TTC549 (cell line): ENCODE measurements around the gene PCGF5.
A peak's percentile ranks its signal among the peaks of the same experiment; 100 is the strongest.
"Not testable (repeated sequence)": the region's sequence is repeated elsewhere in the genome, so short reads cannot be mapped to it uniquely, and the experiment has no call there.

Experiments
- FAIRE-seq: peaks from 2 replicates; lab custom pipeline; 2012; peaks lifted over from hg19 to GRCh38; lab: Jason Lieb, UNC

Gene PCGF5

GRCh38 chr10:91286572-91286971 is 66.1 kb downstream of the PCGF5 start:
- FAIRE-seq = no peak

GRCh38 chr10:91287276-91287675 is 66.8 kb downstream of the PCGF5 start:
- no peak for FAIRE-seq

- no peak for FAIRE-seq
These were observed 67.4 kb downstream of the PCGF5 start for GRCh38 chr10:91287912-91288311.

- no peak for FAIRE-seq
These were observed 68.8 kb downstream of the PCGF5 start for GRCh38 chr10:91289305-91289704.

- FAIRE-seq = no peak
These were observed 70.1 kb downstream of the PCGF5 start for GRCh38 chr10:91290607-91291006.

- FAIRE-seq = no peak
These were observed 73.9 kb downstream of the PCGF5 start for GRCh38 chr10:91294134-91294906.

- FAIRE-seq = no peak
These were observed 74.9 kb downstream of the PCGF5 start for GRCh38 chr10:91295346-91295745.

GRCh38 chr10:91296471-91296870 is 76.0 kb downstream of the PCGF5 start:
- no peak for FAIRE-seq

- peak; percentile 19 for FAIRE-seq
These were observed 77.9 kb downstream of the PCGF5 start for GRCh38 chr10:91298224-91298871.

GRCh38 chr10:91299999-91300575 is 79.6 kb downstream of the PCGF5 start:
- FAIRE-seq = no peak

- not testable (repeated sequence) for FAIRE-seq
These were observed 82.5 kb downstream of the PCGF5 start for GRCh38 chr10:91302946-91303345.

GRCh38 chr10:91305979-91306378 is 85.5 kb downstream of the PCGF5 start:
- not testable (repeated sequence) for FAIRE-seq

- no peak for FAIRE-seq
These were observed 87.0 kb downstream of the PCGF5 start for GRCh38 chr10:91307489-91307888.

GRCh38 chr10:91309711-91310110 is 89.2 kb downstream of the PCGF5 start:
- no peak for FAIRE-seq

- FAIRE-seq = no peak
These were observed 91.3 kb downstream of the PCGF5 start for GRCh38 chr10:91311601-91312381.

- no peak for FAIRE-seq
These were observed 91.9 kb downstream of the PCGF5 start for GRCh38 chr10:91312382-91312733.

GRCh38 chr10:91313796-91314485 is 93.5 kb downstream of the PCGF5 start:
- FAIRE-seq = no peak

GRCh38 chr10:91316486-91316885 is 96.0 kb downstream of the PCGF5 start:
- FAIRE-seq = no peak

- no peak for FAIRE-seq
These were observed 97.1 kb downstream of the PCGF5 start for GRCh38 chr10:91317541-91317940.

GRCh38 chr10:91319336-91319735 is 98.9 kb downstream of the PCGF5 start:
- no peak for FAIRE-seq

GRCh38 chr10:91323293-91323905 is 102.9 kb downstream of the PCGF5 start:
- FAIRE-seq = not testable (repeated sequence)
